Measurements from ENCODE around the gene TENM4. TPM values are rescaled to one million over a fixed set of nuclear protein-coding genes. Genes with fewer than 3 reads are reported as not detected.

TENM4 gene
- total and polyA plus RNA-seq, 2 of the 8 experiments (the other 6 are each of a cell fraction or from before 2014, with no cell fraction given), result 3.5 to 7.2 TPM

GRCh38 chr11:79019975-79020374 is 420.9 kb downstream of the TENM4 start:
- Histone ChIP-seq H3K9me3 (ENCODE audit: insufficient read depth in 2 of 2, low read depth in 1 of 2, low read length in 1 of 2) (no peaks in the 10 kb centered on the region), H3K4me3 (ENCODE audit: extremely low read depth in 1 of 4, insufficient read depth in 2 of 4, low read depth in 3 of 4, low read length in 4 of 4) (no peak overlapping the region), H4K20me1 (replicated peaks in 1 of 2; ENCODE audit: control insufficient read depth in 1 of 2, insufficient read depth in 2 of 2, low read length in 2 of 2) (no peaks in the 10 kb centered on the region), H3K14ac (ENCODE audit: insufficient read length) (no peak overlapping the region), H4K5ac (ENCODE audit: insufficient read length, low read depth, low read length) (no peak overlapping the region), H3K9ac (replicated peaks in 1 of 4; ENCODE audit: extremely low read depth in 1 of 4, low read depth in 3 of 4, low read length in 3 of 4) (no peak overlapping the region), H3K79me2 (ENCODE audit: control insufficient read depth in 1 of 2, insufficient read depth in 2 of 2, low read length in 2 of 2) (no peaks in the 10 kb centered on the region), H3K4me1 (replicated peaks in 1 of 4; ENCODE audit: control insufficient read depth in 3 of 4, insufficient read depth in 4 of 4, low read length in 3 of 4) (no peaks in the 10 kb centered on the region), H3K27me3 (replicated peaks in 1 of 4; ENCODE audit: control insufficient read depth in 3 of 4, extremely low read depth in 1 of 4, insufficient read depth in 3 of 4, low read length in 3 of 4) (no peaks in the 10 kb centered on the region), H4K91ac (replicated peaks; ENCODE audit: insufficient read length, low read length) (no peak overlapping the region), H3K36me3 (ENCODE audit: control insufficient read depth in 2 of 4, insufficient read depth in 4 of 4, low read length in 3 of 4) (no peaks in the 10 kb centered on the region), H4K8ac (ENCODE audit: extremely low read depth, insufficient read depth, low read length) (no peak overlapping the region), H3K23me2 (ENCODE audit: low read depth, low read length) (no peaks in the 10 kb centered on the region; the same call in 1 of the 2 replicates), H2AFZ (ENCODE audit: low read length) (no peak overlapping the region), H3K56ac (replicated peaks; ENCODE audit: insufficient read length, low read depth, low read length) (no peak overlapping the region), H3K4ac (replicated peaks; ENCODE audit: insufficient read length, low read depth, low read length) (no peak overlapping the region), H2BK20ac (ENCODE audit: low read length) (no peak overlapping the region), H3K4me2 (ENCODE audit: insufficient read depth in 1 of 2, low read depth in 2 of 2, low read length in 2 of 2) (no peak overlapping the region), H3K18ac (ENCODE audit: extremely low read depth, low read length) (no peak overlapping the region), H3K27ac (ENCODE audit: low read depth, low read length) (no peak overlapping the region), H2BK12ac (ENCODE audit: low read depth, low read length) (no peak overlapping the region), H3K23ac (ENCODE audit: insufficient read length) (no peak overlapping the region), H2BK5ac (ENCODE audit: low read depth, low read length) (no peak overlapping the region), H2BK15ac (ENCODE audit: low read length) (no peak overlapping the region), H2AK5ac (ENCODE audit: low read depth, low read length) (no peak overlapping the region), H2BK120ac (replicated peaks; ENCODE audit: low read depth, low read length) (no peak overlapping the region), H3K79me1 (ENCODE audit: low read depth, low read length) (no peaks in the 10 kb centered on the region)
- DNase-seq (ENCODE audit: low read depth in 1 of 2, low spot score in 2 of 2), result no peak
- 91% methylated on average over 4 of the region's 4 CpGs; no CpG with 5 or more reads in 1 of the 2 experiments for WGBS, 2 experiments (ENCODE audit: extremely low coverage in 1 of 2, insufficient coverage in 1 of 2, insufficient read length in 1 of 2, insufficient replicate concordance in 2 of 2, low coverage in 1 of 2, low lambda C conversion rate in 2 of 2, missing lambda C conversion rate in 1 of 2)
- no peak for FAIRE-seq
- ChIA-PET CTCF (ENCODE audit: partially characterized antibody) (interaction anchor here (1.4 kb wide), 1 partner anchor 80 kb away, joined by 4 read pairs; no protein-coding TSS in a partner anchor), POLR2A (ENCODE audit: partially characterized antibody) (no interaction called here)
- TF ChIP-seq POLR2A (IDR thresholded peaks at IDR 0.05; ENCODE audit: control extremely low read depth in 1 of 2, low read depth in 2 of 2, low read length in 2 of 2) (no peak), PHF8 (conservative IDR thresholded peaks at IDR 0.05; ENCODE audit: low read depth, low read length) (no peak), EZH2 (IDR thresholded peaks at IDR 0.05; ENCODE audit: low read depth, low read length, severe bottlenecking) (no peak), CBX5 (IDR thresholded peaks at IDR 0.05; ENCODE audit: low read depth, low read length) (no peak), ATF2 (IDR thresholded peaks at IDR 0.05; ENCODE audit: low read length) (no peak), YY1 (IDR thresholded peaks at IDR 0.05; ENCODE audit: low read depth, low read length) (no peak), POU5F1 (IDR thresholded peaks at IDR 0.05; ENCODE audit: low read depth, low read length) (no peak)
